ENCODE results near the gene ZFAND2A.

GRCh38 chr7:1154172-1154739 is 5.7 kb downstream of the ZFAND2A start:
- TF ChIP-seq CTCF (IDR thresholded peaks at IDR 0.05), result no peak
- no peak for TF ChIP-seq POLR2A (IDR thresholded peaks at IDR 0.05)

Measured in sigmoid colon (tissue), 3 donors.